ENCODE measurements around the gene SERPINA4.

The SERPINA4 gene

DNA sequence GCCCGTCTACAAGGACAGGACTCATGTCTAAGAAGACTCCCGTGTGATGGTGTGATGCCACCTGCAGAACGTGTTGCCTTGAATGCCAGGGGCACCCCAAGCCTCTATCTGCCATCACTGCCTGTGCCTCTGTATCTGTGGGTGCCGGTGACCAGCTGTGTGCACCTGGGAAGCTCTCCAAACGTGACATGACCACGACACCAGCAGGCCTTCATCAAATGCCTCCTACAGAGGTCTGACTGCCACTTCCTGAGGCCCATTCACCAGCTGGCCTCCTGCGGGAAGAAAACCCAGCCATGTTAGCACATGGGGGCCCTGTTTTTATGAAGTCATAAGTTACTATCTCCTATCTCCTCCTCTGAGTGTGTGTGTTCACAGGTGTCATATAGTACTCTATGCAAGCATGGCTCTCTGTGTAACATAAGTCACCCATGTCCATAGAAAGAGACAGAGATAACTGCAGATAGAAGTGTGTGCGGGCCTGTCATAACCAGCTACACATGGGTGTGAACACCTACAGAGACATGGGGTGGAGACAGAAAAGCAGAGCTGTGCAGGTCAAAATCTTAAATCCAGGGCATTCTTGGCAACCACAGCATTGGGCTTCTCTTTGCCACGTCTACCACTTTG is 18.3 kb upstream of the SERPINA4 start:
- WGBS, 2 experiments (ENCODE audit: insufficient coverage in 2 of 2) = 90 to 98% methylated on average over 9 of the region's 9 CpGs
- Histone ChIP-seq H3K36me3 (ENCODE audit: control insufficient read depth, insufficient read depth, low read length) (no peaks in the 10 kb centered on the region), H3K9me3 (ENCODE audit: control insufficient read depth, low read length) (no peaks in the 10 kb centered on the region), H3K27ac (ENCODE audit: low read depth, low read length, severe bottlenecking) (no peak overlapping the region), H3K4me3 (ENCODE audit: extremely low read depth, insufficient read depth, low read length, poor library complexity, severe bottlenecking) (no peak overlapping the region), H3K4me1 (ENCODE audit: control insufficient read depth, insufficient read depth, low read length, poor library complexity, severe bottlenecking) (no peaks in the 10 kb centered on the region)

GRCh38 chr14:94543449-94544124 is 17.7 kb upstream of the SERPINA4 start:
- Histone ChIP-seq H3K4me3 (ENCODE audit: extremely low read depth, insufficient read depth, low read length, poor library complexity, severe bottlenecking) (no peak overlapping the region), H3K27ac (ENCODE audit: low read depth, low read length, severe bottlenecking) (no peak overlapping the region), H3K36me3 (ENCODE audit: control insufficient read depth, insufficient read depth, low read length) (no peaks in the 10 kb centered on the region), H3K4me1 (ENCODE audit: control insufficient read depth, insufficient read depth, low read length, poor library complexity, severe bottlenecking) (no peaks in the 10 kb centered on the region), H3K9me3 (ENCODE audit: control insufficient read depth, low read length) (no peaks in the 10 kb centered on the region)
- WGBS, 2 experiments (ENCODE audit: insufficient coverage in 2 of 2) = 82 to 87% methylated on average over 11 to 13 of the region's 15 CpGs

- H3K36me3 ChIP-seq (ENCODE audit: control insufficient read depth, insufficient read depth, low read length) = no peaks in the 10 kb centered on the region
- H3K27ac ChIP-seq (ENCODE audit: low read depth, low read length, severe bottlenecking) = no peak overlapping the region
- H3K4me3 ChIP-seq (ENCODE audit: extremely low read depth, insufficient read depth, low read length, poor library complexity, severe bottlenecking) = no peak overlapping the region
- H3K9me3 ChIP-seq (ENCODE audit: control insufficient read depth, low read length) = no peaks in the 10 kb centered on the region
- WGBS, 2 experiments (ENCODE audit: insufficient coverage in 2 of 2) = 53 to 57% methylated on average over 6 of the region's 7 CpGs
- no peaks in the 10 kb centered on the region for H3K4me1 ChIP-seq (ENCODE audit: control insufficient read depth, insufficient read depth, low read length, poor library complexity, severe bottlenecking)
Observed at GRCh38 chr14:94544726-94545125, 16.5 kb upstream of the SERPINA4 start.

DNA sequence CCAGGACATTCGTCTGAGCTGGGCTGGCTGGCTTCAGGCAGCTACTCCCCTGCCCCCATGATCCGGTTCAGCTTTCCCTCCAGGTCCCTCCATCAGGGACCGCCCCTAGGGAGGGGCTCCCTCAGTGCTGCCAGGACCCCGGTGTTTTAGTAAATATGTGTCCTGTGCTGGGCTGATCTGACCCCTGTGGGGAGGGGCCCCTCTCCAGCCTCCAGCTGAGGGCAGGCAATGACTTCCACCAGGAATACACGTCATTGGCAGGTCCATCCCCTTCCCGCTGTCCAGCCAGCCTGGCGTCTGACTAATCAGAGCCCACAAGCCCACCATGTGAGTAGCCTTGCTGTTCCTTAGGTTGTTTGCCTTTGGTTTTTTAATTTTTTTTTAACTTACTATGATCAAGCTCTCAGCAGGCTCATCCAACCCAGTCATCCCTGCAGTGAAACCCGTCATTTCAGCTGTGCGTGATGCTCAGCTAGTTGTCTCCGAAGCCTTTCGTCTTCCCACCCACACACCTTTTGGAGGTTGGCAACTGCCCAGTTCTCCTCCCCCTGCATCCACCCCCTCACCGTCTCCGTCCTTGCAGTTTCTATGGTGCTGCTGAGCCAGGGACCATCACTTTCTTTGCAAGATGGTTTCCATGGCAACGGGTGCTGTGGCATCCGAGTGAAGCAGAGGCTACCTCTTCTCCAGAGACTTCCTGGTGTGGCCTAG is 16.0 kb upstream of the SERPINA4 start:
- Histone ChIP-seq H3K27ac (ENCODE audit: low read depth, low read length, severe bottlenecking) (no peak overlapping the region), H3K36me3 (ENCODE audit: control insufficient read depth, insufficient read depth, low read length) (no peaks in the 10 kb centered on the region), H3K4me3 (ENCODE audit: extremely low read depth, insufficient read depth, low read length, poor library complexity, severe bottlenecking) (no peak overlapping the region), H3K4me1 (ENCODE audit: control insufficient read depth, insufficient read depth, low read length, poor library complexity, severe bottlenecking) (no peaks in the 10 kb centered on the region), H3K9me3 (ENCODE audit: control insufficient read depth, low read length) (no peaks in the 10 kb centered on the region)
- 75 to 86% methylated on average over 12 to 13 of the region's 15 CpGs for WGBS, 2 experiments (ENCODE audit: insufficient coverage in 2 of 2)

DNA sequence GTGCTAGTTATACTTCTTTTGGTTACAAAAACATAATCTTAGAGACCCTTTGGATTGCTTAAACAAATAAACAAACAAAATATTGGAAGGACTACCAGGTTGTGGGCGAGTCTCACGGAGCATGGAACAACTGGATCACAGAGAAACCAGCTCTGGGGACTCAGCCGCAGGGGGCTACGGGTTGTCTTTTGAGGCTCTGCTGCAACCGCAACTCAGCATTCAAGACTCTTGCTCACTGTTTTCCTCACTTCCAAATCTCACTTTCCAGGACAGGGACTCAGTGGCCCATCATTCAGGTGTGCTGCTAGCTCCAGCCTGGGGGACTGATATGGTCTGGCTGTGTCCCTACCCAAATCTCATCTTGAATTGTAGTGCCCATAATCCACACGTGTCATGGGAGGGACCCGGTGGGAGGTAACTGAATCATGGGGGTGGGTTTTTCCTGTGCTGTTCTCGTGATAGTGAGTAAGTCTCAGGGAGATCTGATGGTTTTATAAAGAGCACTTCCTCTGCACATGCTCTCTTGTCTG is 14.0 kb upstream of the SERPINA4 start:
- WGBS, 2 experiments (ENCODE audit: insufficient coverage in 2 of 2) = 93 to 95% methylated on average over 6 of the region's 8 CpGs
- Histone ChIP-seq H3K4me1 (ENCODE audit: control insufficient read depth, insufficient read depth, low read length, poor library complexity, severe bottlenecking) (no peaks in the 10 kb centered on the region), H3K9me3 (ENCODE audit: control insufficient read depth, low read length) (no peaks in the 10 kb centered on the region), H3K27ac (ENCODE audit: low read depth, low read length, severe bottlenecking) (no peak overlapping the region), H3K4me3 (ENCODE audit: extremely low read depth, insufficient read depth, low read length, poor library complexity, severe bottlenecking) (no peak overlapping the region), H3K36me3 (ENCODE audit: control insufficient read depth, insufficient read depth, low read length) (no peaks in the 10 kb centered on the region)

GRCh38 chr14:94547726-94548125 is 13.5 kb upstream of the SERPINA4 start:
- WGBS, 2 experiments (ENCODE audit: insufficient coverage in 2 of 2) = 78 to 84% methylated on average over 2 to 4 of the region's 4 CpGs
- no peaks in the 10 kb centered on the region for H3K36me3 ChIP-seq (ENCODE audit: control insufficient read depth, insufficient read depth, low read length)
- H3K4me3 ChIP-seq (ENCODE audit: extremely low read depth, insufficient read depth, low read length, poor library complexity, severe bottlenecking) = no peak overlapping the region
- H3K4me1 ChIP-seq (ENCODE audit: control insufficient read depth, insufficient read depth, low read length, poor library complexity, severe bottlenecking) = no peaks in the 10 kb centered on the region
- no peak overlapping the region for H3K27ac ChIP-seq (ENCODE audit: low read depth, low read length, severe bottlenecking)
- H3K9me3 ChIP-seq (ENCODE audit: control insufficient read depth, low read length) = no peaks in the 10 kb centered on the region

- no peak overlapping the region for H3K27ac ChIP-seq (ENCODE audit: low read depth, low read length, severe bottlenecking)
- 90 to 93% methylated on average over 8 to 12 of the region's 14 CpGs for WGBS, 2 experiments (ENCODE audit: insufficient coverage in 2 of 2)
- H3K4me3 ChIP-seq (ENCODE audit: extremely low read depth, insufficient read depth, low read length, poor library complexity, severe bottlenecking) = no peak overlapping the region
- H3K9me3 ChIP-seq (ENCODE audit: control insufficient read depth, low read length) = no peaks in the 10 kb centered on the region
- H3K36me3 ChIP-seq (ENCODE audit: control insufficient read depth, insufficient read depth, low read length) = no peaks in the 10 kb centered on the region
- no peaks in the 10 kb centered on the region for H3K4me1 ChIP-seq (ENCODE audit: control insufficient read depth, insufficient read depth, low read length, poor library complexity, severe bottlenecking)
Observed at GRCh38 chr14:94548131-94548998, 12.9 kb upstream of the SERPINA4 start.

DNA sequence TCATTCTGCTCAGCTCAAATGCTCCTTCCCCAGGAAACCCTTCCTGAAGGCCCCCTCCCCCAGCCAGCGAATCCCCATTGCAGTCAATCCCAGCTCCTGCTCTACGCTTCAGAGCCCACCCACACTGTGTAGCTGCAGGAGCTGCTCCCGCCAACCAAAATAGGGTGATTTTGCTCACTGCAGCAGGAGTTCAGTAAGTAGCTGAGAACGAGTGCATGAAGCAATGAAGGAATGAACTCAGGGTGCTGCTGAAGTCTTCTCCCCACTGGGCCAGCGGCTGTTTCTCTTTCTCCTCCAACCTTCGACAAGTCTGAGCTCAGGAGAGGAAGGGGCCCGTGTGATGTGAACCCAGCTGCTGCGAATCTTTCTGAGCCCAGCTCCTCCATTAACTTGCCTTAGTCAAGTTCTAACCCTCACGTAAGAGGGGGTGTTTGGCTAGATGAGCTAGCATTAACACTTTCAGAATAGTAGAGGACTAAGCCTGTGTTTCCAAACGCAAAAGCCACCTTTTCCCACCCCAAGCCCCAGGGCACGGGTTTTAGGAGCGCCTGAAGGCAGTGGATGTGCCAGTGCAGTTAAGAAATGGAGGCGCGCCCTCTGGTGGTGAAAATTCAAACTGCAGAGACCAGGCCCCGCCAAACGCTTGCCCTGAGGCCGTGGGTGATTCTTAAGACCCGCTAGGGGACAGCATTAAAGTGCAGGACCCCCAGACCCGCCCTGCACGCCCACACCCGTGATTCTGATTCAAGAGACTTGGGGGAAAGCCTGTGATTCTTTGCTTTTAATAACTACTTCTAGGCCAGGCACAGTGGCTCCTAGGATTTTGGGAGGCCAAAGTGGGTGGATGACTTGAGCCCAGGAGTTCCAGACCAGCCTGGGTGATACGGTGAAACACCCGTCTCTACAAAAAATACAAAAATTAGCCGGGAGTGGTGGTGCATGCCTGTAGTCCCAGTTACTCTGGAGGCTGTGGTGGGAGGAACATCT is 11.9 kb upstream of the SERPINA4 start:
- Histone ChIP-seq H3K4me1 (ENCODE audit: control insufficient read depth, insufficient read depth, low read length, poor library complexity, severe bottlenecking) (no peaks in the 10 kb centered on the region), H3K27ac (ENCODE audit: low read depth, low read length, severe bottlenecking) (no peak overlapping the region), H3K9me3 (ENCODE audit: control insufficient read depth, low read length) (no peaks in the 10 kb centered on the region), H3K36me3 (ENCODE audit: control insufficient read depth, insufficient read depth, low read length) (no peaks in the 10 kb centered on the region), H3K4me3 (ENCODE audit: extremely low read depth, insufficient read depth, low read length, poor library complexity, severe bottlenecking) (no peak overlapping the region)
- WGBS, 2 experiments (ENCODE audit: insufficient coverage in 2 of 2) = 20 to 38% methylated on average over 13 to 18 of the region's 24 CpGs

GRCh38 chr14:94550041-94550440 is 11.2 kb upstream of the SERPINA4 start:
- H3K4me1 ChIP-seq (ENCODE audit: control insufficient read depth, insufficient read depth, low read length, poor library complexity, severe bottlenecking) = no peaks in the 10 kb centered on the region
- 80 to 93% methylated on average over 3 to 5 of the region's 8 CpGs for WGBS, 2 experiments (ENCODE audit: insufficient coverage in 2 of 2)
- H3K9me3 ChIP-seq (ENCODE audit: control insufficient read depth, low read length) = no peaks in the 10 kb centered on the region
- H3K27ac ChIP-seq (ENCODE audit: low read depth, low read length, severe bottlenecking) = no peak overlapping the region
- no peak overlapping the region for H3K4me3 ChIP-seq (ENCODE audit: extremely low read depth, insufficient read depth, low read length, poor library complexity, severe bottlenecking)
- no peaks in the 10 kb centered on the region for H3K36me3 ChIP-seq (ENCODE audit: control insufficient read depth, insufficient read depth, low read length)

Measured in mesodermal cell (in vitro differentiated cells).